GM19193 (cell line): ENCODE results near the gene CMIP.

Experiments used
- POLR2A ChIP-seq: IDR thresholded peaks from 4 replicates; pipeline ENCODE4 v1.6.1; 2011; ENCODE audit not compliant: insufficient read depth, insufficient read length; ENCODE audit errors: extremely low read depth

Gene CMIP

GRCh38 chr16:81610144-81610842 lies 165.7 kb downstream of the CMIP start:
- no peak for TF ChIP-seq POLR2A

- TF ChIP-seq POLR2A = no peak
Measured at GRCh38 chr16:81610936-81611335, 166.3 kb downstream of the CMIP start.

- no peak for TF ChIP-seq POLR2A
Measured at GRCh38 chr16:81611721-81612120, 167.1 kb downstream of the CMIP start.

- no peak for TF ChIP-seq POLR2A
Measured at GRCh38 chr16:81612351-81613163, 167.9 kb downstream of the CMIP start.

GRCh38 chr16:81614171-81614570 lies 169.6 kb downstream of the CMIP start:
- TF ChIP-seq POLR2A = no peak

- no peak for TF ChIP-seq POLR2A
Measured at GRCh38 chr16:81614654-81615359, 170.2 kb downstream of the CMIP start.

GRCh38 chr16:81615411-81615810 lies 170.8 kb downstream of the CMIP start:
- no peak for TF ChIP-seq POLR2A

- no peak for TF ChIP-seq POLR2A
Measured at GRCh38 chr16:81615833-81616232, 171.2 kb downstream of the CMIP start.

GRCh38 chr16:81616321-81617020 lies 171.9 kb downstream of the CMIP start:
- no peak for TF ChIP-seq POLR2A

- no peak for TF ChIP-seq POLR2A
Measured at GRCh38 chr16:81617021-81617346, 172.4 kb downstream of the CMIP start.

- no peak for TF ChIP-seq POLR2A
Measured at GRCh38 chr16:81618187-81618586, 173.6 kb downstream of the CMIP start.

GRCh38 chr16:81618661-81619060 lies 174.1 kb downstream of the CMIP start:
- TF ChIP-seq POLR2A = no peak

- TF ChIP-seq POLR2A = no peak
Measured at GRCh38 chr16:81620029-81620428, 175.4 kb downstream of the CMIP start.

- TF ChIP-seq POLR2A = no peak
Measured at GRCh38 chr16:81620796-81621195, 176.2 kb downstream of the CMIP start.

GRCh38 chr16:81621496-81621895 lies 176.9 kb downstream of the CMIP start:
- TF ChIP-seq POLR2A = no peak
